SK-N-SH treated with all-trans-retinoic acid at 6 μM for 48 hours (cell line): Measurements from ENCODE around the gene SCYL3.

ENCODE experiments used
- ATAC-seq: fragments of 200-7000 bp; cut with Tn5 transposase; 3 replicates; pipeline ENCODE4 v1.9.1; 2020; ENCODE audit warnings: mild to moderate bottlenecking, moderate library complexity
- ARNTL ChIP-seq: fragments of 450-650 bp; formaldehyde crosslinking; IDR thresholded peaks from 2 replicates; pipeline ENCODE4 v1.5.0; 2020; ENCODE audit warnings: low read depth, mild to moderate bottlenecking, moderate library complexity, borderline replicate concordance
- BACH2 ChIP-seq: fragments of 250-450 bp; sonication (Bioruptor Pico); IDR thresholded peaks from 2 replicates; pipeline ENCODE4 v1.9.0; 2021; ENCODE audit warnings: mild to moderate bottlenecking, borderline replicate concordance
- CREB5 ChIP-seq: fragments of 250-450 bp; sonication (Bioruptor Pico); IDR thresholded peaks from 2 replicates; pipeline ENCODE4 v1.5.1; 2020; ENCODE audit warnings: low read depth, mild to moderate bottlenecking, moderate library complexity
- CSDC2 ChIP-seq: fragments of 250-450 bp; sonication (Bioruptor Pico); IDR thresholded peaks from 2 replicates; pipeline ENCODE4 v1.5.0; 2020; ENCODE audit warnings: mild to moderate bottlenecking, moderate library complexity
- CSRNP3 ChIP-seq: fragments of 250-450 bp; sonication (Bioruptor Pico); IDR thresholded peaks from 2 replicates; pipeline ENCODE4 v1.5.1; 2021; ENCODE audit warnings: mild to moderate bottlenecking, moderate library complexity
- ESRRG ChIP-seq: fragments of 250-450 bp; sonication (Bioruptor Pico); IDR thresholded peaks from 2 replicates; pipeline ENCODE4 v1.6.1; 2021; ENCODE audit warnings: mild to moderate bottlenecking
- GLIS3 ChIP-seq: fragments of 250-450 bp; sonication (Bioruptor Pico); IDR thresholded peaks from 2 replicates; pipeline ENCODE4 v1.5.0; 2020; ENCODE audit warnings: mild to moderate bottlenecking, moderate library complexity
- ISL1 ChIP-seq: fragments of 250-450 bp; sonication (Bioruptor Pico); IDR thresholded peaks from 2 replicates; pipeline ENCODE4 v2.1.2; 2022; ENCODE audit warnings: mild to moderate bottlenecking, moderate library complexity
- OSR1 ChIP-seq: fragments of 250-450 bp; sonication (Bioruptor Pico); IDR thresholded peaks from 2 replicates; pipeline ENCODE4 v1.8.0; 2022; ENCODE audit warnings: moderate library complexity, mild to moderate bottlenecking, inconsistent platforms
- PATZ1 ChIP-seq: fragments of 250-450 bp; sonication (Bioruptor Pico); IDR thresholded peaks from 2 replicates; pipeline ENCODE4 v1.8.0; 2020; ENCODE audit warnings: mild to moderate bottlenecking, moderate library complexity, borderline replicate concordance
- POU6F1 ChIP-seq: fragments of 250-450 bp; sonication (Bioruptor Pico); IDR thresholded peaks from 2 replicates; pipeline ENCODE4 v1.8.0; 2021; ENCODE audit warnings: low read depth, mild to moderate bottlenecking, moderate library complexity, borderline replicate concordance
- PPARA ChIP-seq: fragments of 250-450 bp; sonication (Bioruptor Pico); IDR thresholded peaks from 2 replicates; pipeline ENCODE4 v1.5.0; 2020; ENCODE audit warnings: mild to moderate bottlenecking, borderline replicate concordance
- RARB ChIP-seq: fragments of 250-450 bp; sonication (Bioruptor Pico); IDR thresholded peaks from 2 replicates; pipeline ENCODE4 v1.8.0; 2021; ENCODE audit warnings: mild to moderate bottlenecking, moderate library complexity
- SNAI2 ChIP-seq: fragments of 250-450 bp; sonication (Bioruptor Pico); IDR thresholded peaks from 2 replicates; pipeline ENCODE4 v1.5.0; 2020; ENCODE audit warnings: mild to moderate bottlenecking, moderate library complexity
- TCF4 ChIP-seq: fragments of 250-450 bp; sonication (Bioruptor Pico); IDR thresholded peaks from 2 replicates; pipeline ENCODE4 v1.8.0; 2021; ENCODE audit warnings: mild to moderate bottlenecking, moderate library complexity, borderline replicate concordance
- TOX ChIP-seq: fragments of 250-450 bp; sonication (Bioruptor Pico); IDR thresholded peaks from 2 replicates; pipeline ENCODE4 v1.8.0; 2021; ENCODE audit warnings: mild to moderate bottlenecking, moderate library complexity, borderline replicate concordance
- TSHZ2 ChIP-seq: fragments of 250-450 bp; sonication (Bioruptor Pico); IDR thresholded peaks from 2 replicates; pipeline ENCODE4 v1.5.0; 2020; ENCODE audit warnings: mild to moderate bottlenecking, moderate library complexity
- ZC3H10 ChIP-seq: fragments of 250-450 bp; sonication (Bioruptor Pico); IDR thresholded peaks from 2 replicates; pipeline ENCODE4 v1.5.1; 2021; ENCODE audit warnings: mild to moderate bottlenecking, moderate library complexity
- ZFP3 ChIP-seq: fragments of 250-450 bp; sonication (Bioruptor Pico); IDR thresholded peaks from 2 replicates; pipeline ENCODE4 v1.5.0; 2020; ENCODE audit warnings: mild to moderate bottlenecking, moderate library complexity
- ZFP30 ChIP-seq: fragments of 450-650 bp; formaldehyde crosslinking; IDR thresholded peaks from 2 replicates; pipeline ENCODE4 v1.5.0; 2022; ENCODE audit warnings: mild to moderate bottlenecking, moderate library complexity
- ZNF565 ChIP-seq: fragments of 450-650 bp; formaldehyde crosslinking; conservative IDR thresholded peaks from 2 replicates; pipeline ENCODE4 v1.5.0; 2020; ENCODE audit warnings: low read depth, mild to moderate bottlenecking, moderate library complexity
- ZNF70 ChIP-seq: fragments of 450-650 bp; formaldehyde crosslinking; IDR thresholded peaks from 2 replicates; pipeline ENCODE4 v1.5.0; 2020; ENCODE audit warnings: mild to moderate bottlenecking, moderate library complexity
- ZNF8 ChIP-seq: fragments of 450-650 bp; formaldehyde crosslinking; IDR thresholded peaks from 2 replicates; pipeline ENCODE4 v1.5.0; 2020; ENCODE audit warnings: mild to moderate bottlenecking, moderate library complexity

SCYL3 gene

GRCh38 chr1:169900571-169900970, 6.9 kb upstream of the SCYL3 start:
- TF ChIP-seq ESRRG (CRISPR knock-in tag) = no peak
- TF ChIP-seq ZNF8 (CRISPR knock-in tag) = no peak
- TF ChIP-seq OSR1 = no peak
- TF ChIP-seq CREB5 = no peak
- no peak for TF ChIP-seq PPARA (CRISPR knock-in tag)
- no peak for TF ChIP-seq ZNF70
- no peak for TF ChIP-seq PATZ1 (CRISPR knock-in tag)
- no peak for TF ChIP-seq ZNF565
- TF ChIP-seq TOX (CRISPR knock-in tag) = no peak
- TF ChIP-seq GLIS3 (CRISPR knock-in tag) = no peak
- TF ChIP-seq BACH2 (CRISPR knock-in tag) = no peak
- TF ChIP-seq POU6F1 (CRISPR knock-in tag) = no peak
- TF ChIP-seq CSDC2 (CRISPR knock-in tag) = no peak
- no peak for TF ChIP-seq ZFP30 (CRISPR knock-in tag)
- no peak for TF ChIP-seq ISL1 (CRISPR knock-in tag)
- TF ChIP-seq SNAI2 = no peak
- no peak for TF ChIP-seq CSRNP3 (CRISPR knock-in tag)
- TF ChIP-seq TSHZ2 = no peak
- no peak for ATAC-seq

- ATAC-seq = no peak
Measured at GRCh38 chr1:169899519-169900217, 6.0 kb upstream of the SCYL3 start.

More at GRCh38 chr1:169899519-169900217, 6.0 kb upstream of the SCYL3 start:
- TF ChIP-seq TOX (CRISPR knock-in tag) (no peak), ARNTL (no peak), ISL1 (CRISPR knock-in tag) (no peak), SNAI2 (no peak), ESRRG (CRISPR knock-in tag) (no peak), ZFP3 (CRISPR knock-in tag) (no peak), PPARA (CRISPR knock-in tag) (no peak), ZNF70 (no peak), ZNF565 (no peak), GLIS3 (CRISPR knock-in tag) (no peak), TCF4 (CRISPR knock-in tag) (no peak), BACH2 (CRISPR knock-in tag) (no peak), RARB (CRISPR knock-in tag) (no peak), PATZ1 (CRISPR knock-in tag) (no peak), TSHZ2 (no peak), ZC3H10 (CRISPR knock-in tag) (no peak), OSR1 (no peak)
